ENCODE data around the gene KAZN.
"Not testable (repeated sequence)": the region's sequence is repeated elsewhere in the genome, so short reads cannot be mapped to it uniquely, and the experiment has no call there.

The KAZN gene

DNA sequence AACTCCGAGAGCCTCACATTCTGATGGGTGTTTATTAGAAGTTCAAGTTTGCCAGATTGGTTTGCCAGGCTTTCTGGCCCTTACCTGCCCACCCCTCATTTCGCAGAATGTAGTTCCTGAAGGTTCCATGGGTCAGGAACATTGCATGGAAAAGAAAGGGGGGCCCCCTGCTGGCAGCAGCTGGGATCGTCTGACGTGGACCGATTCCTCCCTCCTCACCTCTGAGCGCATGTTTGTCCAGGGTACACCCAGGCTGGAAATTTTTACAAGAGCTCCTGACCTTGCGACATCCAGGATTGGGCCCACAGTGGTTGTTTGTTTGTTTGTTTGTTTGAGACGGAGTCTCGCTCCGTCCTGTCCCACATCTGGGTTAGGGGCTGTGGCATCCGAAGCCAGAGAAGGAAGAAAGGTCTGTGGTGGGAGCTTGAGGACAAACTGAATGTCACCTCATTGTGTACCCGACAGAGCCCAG lies 429.1 kb downstream of the KAZN start:
- peak; percentile 22 for DNase-seq

DNA sequence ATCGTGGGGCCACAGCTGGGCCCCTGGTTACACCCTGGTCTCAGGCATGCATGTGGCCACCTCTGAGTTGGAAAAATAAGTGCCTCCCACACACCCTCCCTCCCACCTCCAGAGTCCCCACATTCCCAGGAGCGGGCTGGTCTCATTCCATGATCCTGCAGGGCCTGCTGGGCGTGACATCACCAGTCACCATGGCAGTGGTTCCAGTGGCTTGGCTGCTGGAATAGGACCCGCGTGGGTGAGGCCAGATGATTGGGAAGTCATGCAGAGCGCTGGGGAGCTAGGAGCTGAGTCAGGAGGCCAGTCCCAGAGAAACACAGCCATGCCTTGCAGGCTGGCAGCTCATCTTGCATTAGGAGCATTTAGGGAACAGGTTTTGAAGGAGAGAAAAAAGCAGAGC lies 429.6 kb downstream of the KAZN start:
- no peak for DNase-seq

DNA sequence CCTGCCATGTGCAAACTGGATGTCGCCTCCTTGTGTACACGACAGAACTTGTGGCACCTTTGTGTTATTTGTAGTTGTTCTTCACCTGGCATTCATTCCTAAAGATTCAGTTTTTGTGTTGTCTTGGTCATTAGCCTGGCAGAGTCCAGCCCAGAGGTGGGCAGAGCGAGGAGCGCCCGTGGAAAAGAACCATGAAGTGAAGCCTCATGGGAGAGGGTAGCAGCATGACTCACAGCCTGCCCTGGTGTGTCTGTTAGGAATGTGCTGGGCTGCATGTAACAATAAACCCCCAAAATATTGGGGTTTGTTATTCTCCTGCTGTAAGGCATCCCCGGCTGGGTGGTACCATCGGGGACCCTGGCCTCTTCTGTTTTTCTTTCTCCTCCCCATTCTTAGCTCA lies 430.1 kb downstream of the KAZN start:
- DNase-seq, result no peak

DNA sequence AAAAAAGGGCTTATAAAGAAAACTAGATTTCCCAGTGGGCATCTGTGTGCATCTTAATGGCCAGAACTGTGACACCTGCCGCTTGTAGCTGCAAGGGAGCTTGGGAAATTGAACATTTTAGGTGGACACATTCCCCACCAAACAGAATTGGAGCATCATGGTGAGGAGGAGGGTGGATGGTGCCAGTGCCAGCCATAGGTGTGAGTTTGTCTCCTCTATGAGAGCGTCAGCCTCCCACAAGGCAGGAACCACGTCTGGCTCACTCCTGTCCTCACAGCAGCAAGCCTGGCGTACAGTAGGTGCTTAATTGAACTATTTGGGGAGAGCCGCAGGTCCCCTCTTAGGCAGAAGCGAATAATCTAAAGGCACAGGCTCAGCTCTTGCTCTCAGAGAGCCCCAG lies 430.6 kb downstream of the KAZN start:
- no peak for DNase-seq

DNA sequence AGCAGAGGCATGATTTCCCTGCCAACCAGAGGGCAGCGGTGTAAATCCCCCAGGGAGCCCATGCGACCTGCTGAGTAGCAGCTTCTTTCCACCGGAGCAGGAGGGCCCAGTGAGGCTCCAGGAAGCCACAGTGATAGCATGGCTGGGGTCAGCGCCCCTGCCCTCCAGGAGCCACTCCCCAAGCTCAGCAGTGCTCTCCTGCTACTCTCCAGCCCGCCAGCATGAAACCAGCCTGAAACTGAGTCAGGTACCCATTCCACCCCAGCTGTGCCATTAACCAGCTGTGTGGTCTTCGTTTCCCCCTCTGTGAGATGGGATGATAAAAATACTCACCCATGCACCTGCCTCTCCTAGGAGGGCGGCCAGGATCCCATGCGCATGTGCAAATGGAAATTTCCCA lies 431.3 kb downstream of the KAZN start:
- DNase-seq, result no peak

DNA sequence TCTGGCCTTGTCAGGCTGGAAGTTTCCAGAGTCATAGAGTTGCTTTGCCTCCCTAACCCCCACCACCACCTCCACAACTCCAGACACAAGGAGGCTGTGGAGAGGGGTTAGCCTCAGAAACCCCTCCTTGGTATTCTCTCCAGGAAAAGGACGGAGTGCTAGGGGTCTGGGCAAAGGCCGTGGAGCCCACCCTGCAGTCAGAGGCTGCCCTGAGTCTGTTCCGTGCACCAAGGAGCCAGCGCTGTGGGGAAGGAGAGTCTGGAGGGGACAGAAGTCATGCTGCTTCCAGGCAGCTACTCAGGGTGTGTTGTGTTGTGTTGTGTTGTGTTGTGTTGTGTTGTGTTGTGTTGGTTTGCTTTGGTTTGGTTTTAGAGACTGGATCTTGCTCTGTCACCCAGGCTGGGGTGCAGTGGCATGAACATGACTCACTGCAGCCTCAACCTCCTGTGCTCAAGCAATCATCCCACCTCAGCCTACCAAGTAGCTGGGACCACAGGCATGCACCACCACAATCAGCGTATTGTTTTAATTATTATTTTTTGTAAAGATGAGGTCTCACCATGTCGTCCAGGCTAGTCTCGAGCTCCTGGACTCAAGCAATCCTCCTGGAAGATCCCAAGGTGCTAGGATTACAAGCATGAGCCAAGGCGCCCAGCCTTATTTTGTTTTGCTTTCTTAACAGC lies 432.9 kb downstream of the KAZN start:
- DNase-seq, result no peak

DNA sequence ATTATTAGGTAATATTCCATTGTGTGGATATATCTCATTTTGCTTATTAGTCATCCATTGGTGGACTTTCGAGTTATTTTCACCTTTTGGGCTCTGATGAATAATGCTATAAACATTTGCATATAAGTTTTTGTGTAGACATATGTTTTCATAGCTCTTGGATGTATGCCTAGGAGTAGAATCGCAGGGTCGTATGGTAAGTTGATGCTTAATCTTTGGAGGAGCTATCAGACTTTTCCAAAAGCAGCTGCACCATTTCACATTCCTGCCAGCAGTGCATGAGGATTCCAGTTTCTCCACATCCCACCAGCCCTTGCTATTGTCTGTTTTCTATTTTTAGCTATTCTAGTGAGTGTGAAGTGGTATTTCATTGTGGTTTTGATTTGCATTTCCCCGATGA lies 434.8 kb downstream of the KAZN start:
- DNase-seq, result no peak

DNA sequence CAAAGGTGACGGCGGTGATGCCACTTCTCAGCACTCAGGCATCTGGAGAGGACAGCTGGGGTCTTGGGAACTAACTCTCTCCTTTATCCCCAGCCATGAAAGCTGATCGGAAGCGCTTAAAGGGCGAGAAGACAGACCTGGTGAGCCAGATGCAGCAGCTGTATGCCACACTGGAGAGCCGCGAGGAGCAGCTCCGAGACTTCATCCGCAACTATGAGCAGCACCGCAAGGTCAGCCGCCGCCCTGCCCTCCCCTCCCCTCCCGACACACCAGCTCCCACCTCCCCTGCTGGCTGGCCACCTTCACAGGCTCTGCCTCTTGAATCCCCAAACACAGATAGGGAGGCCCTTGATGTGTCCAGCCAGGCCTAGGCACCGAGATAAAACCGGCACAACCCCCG lies 436.2 kb downstream of the KAZN start:
- no peak for DNase-seq

DNA sequence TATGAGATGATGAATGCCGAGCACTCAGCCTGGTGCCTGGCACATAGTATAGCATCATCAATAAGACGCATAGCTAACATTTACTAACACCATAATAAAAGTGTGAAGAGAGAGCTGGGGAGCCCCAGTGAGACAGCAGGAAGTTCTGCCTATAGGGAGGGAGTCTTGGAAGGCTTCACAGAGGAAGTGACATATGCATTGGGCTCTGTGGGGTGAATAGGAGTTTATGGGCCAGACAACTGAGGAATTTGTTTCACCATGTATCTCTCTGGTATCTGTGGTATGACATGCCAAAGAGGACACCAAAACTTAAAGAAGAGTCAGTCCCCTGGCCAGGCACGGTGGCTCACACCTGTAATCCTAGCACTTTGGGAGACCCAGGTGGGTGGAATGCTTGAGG lies 436.8 kb downstream of the KAZN start:
- no peak for DNase-seq

DNA sequence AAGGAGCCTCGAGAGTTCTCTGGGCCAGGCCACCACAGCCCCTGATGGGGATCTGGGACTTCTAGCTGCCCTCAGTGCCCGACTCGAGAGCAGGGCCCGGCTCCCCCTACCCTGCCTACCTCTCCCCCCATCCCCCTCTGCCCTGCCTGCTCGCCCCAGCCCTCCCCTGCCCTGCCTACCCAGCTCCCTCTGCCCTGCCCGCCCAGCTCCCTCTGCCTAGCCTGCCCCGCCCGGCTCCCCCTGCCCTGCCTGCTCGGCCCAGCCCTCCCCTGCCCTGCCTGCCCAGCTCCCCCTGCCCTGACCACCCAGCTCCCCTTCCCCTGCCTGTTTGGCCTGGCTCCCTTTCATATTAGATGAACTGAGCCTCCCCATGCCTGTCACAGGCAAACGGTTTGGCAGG lies 437.6 kb downstream of the KAZN start:
- no peak for DNase-seq

DNA sequence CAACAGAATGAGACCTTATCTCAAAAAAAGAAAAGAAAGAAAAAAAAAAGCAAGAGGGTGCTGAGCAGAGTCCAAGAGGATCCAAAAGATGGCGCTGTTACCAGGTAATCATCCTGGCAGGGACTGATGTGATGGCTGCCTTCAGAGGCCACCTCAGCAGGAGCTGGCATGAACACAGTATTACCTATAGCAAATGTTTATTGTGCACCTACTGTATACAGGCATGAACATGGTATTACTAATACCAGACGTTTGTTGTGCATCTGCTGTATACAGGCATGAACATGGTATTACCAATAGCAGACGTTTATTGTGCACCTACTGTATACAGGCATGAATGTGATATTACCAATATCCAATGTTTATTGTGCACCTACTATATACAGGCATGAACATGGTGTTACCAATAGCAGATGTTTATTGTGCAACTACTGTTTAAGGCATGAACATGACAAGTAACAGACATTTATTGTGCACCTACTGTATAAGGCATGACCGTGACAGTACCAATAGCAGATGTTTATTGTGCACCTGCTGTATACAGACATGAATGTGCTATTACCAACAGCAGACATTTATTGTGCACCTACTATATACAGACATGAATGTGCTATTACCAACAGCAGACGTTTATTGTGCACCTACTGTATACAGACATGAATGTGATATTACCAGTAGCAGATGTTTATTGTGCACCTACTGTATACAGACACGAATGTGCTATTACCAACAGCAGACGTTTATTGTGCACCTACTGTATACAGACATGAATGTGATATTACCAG lies 439.9 kb downstream of the KAZN start:
- DNase-seq, result no peak

DNA sequence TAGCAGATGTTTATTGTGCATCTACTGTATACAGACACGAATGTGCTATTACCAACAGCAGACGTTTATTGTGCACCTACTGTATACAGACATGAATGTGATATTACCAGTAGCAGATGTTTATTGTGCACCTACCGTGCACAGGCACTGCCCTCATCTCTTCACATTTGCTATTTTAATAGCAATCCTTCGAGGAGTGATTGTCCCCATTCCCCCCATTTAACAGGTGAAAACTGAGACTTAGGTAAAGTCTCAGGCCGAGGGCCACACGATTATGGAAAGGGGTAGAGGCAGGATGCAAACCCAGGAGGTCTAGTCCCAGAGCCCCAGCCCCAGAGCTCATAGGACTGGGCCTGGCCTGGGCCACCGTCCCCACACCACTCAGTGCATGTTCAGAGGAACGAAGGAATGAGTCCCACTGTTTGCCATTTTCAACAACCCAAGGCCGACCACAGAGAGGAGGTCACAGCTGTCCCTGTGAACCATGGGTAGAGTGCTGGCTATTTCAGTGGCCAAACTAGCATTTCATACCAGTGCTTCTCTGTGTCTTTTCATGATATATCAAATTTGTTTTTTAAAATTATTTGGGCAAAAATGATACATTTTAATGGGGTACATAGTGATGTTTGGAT lies 440.6 kb downstream of the KAZN start:
- DNase-seq, result no peak

DNA sequence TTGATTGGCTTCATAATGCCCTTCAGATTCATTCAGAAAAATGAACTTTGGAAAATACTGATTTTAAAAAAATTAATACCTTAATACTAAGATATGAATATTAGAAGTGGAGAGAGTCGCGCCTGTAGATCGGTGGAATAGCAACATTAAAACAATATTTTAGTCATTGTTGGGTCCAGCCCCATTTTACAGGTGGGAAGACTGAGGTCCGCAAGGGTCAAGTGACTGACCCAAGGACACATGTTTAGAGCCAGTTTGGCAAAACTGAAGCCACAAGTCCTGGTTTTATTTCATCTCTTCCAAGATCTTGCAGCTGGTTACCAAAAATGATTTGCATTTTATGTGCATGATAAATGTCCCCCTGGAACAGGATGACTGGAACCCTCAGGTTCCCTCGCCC lies 441.4 kb downstream of the KAZN start:
- no peak for DNase-seq

DNA sequence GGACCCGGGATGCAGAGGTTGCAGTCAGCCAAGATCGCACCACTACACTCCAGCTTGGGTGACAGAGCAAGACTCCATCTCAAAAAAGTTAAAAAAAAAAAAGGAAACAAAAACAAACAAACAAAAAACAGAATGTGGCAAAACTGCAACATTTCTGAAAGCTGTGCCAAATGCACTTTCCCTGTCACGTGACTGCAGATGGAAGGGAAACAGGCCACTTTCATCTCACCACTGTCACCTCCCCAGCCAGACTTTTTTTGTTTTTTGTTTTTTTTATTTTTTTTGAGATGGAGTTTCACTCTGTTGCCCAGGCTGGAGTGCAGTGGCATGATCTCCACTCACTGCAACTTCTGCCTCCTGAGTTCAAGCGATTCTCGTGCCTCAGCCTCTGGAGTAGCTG lies 442.2 kb downstream of the KAZN start:
- not testable (repeated sequence) for DNase-seq

DNA sequence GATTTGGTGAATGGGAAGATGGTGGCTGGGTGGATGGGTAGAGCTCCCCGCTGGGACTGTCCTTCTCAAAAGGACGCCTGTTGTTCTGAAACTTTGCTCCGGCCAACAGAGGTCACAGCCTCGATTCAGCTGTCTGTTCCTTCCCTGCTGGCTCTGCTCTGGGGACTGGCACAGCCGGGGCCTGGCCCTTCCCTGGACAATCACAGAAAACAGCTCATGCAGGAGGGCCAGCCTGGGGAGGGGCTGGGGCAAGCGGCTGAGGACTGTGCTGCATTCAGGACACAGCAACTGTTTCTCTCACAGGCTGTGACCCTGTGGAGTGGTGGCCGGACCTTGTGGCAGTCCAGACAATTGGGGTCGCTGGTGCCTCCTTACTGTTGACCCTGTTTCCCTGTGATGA lies 444.4 kb downstream of the KAZN start:
- no peak for DNase-seq

DNA sequence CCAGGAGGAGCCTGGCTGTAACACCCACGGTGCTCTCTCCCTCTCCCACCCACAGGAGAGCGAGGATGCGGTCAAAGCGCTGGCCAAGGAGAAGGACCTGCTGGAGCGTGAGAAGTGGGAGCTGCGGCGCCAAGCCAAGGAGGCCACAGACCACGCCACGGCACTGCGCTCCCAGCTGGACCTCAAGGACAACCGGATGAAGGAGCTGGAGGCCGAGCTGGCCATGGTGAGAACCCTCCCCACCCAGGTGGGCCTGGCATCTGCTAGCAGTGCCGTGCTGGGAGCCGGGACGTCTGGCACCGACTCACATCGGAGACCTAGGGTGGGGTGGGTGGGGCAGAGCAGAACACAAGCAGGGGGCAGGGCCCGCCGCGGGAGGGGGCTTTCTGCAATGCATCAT lies 445.4 kb downstream of the KAZN start:
- no peak for DNase-seq

DNA sequence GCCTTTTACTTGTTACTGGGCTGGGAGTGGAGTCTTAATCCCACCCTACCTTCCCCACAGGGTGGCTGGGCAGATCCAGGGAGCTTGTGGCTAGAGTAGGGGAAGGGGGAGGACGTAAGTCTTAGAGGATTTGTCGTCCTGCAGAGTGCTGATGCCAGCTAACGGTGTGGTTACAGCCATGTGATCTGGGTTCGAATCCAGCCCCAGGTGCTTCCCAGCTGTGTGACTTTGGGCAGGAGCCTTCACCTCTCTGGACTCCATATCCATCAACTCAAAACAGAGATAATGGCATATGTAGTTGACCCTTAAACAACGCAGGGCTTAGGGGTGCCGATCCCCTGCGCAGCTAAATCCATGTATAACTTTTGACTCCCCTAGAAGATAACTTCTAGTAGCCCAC lies 446.6 kb downstream of the KAZN start:
- no peak for DNase-seq

DNA sequence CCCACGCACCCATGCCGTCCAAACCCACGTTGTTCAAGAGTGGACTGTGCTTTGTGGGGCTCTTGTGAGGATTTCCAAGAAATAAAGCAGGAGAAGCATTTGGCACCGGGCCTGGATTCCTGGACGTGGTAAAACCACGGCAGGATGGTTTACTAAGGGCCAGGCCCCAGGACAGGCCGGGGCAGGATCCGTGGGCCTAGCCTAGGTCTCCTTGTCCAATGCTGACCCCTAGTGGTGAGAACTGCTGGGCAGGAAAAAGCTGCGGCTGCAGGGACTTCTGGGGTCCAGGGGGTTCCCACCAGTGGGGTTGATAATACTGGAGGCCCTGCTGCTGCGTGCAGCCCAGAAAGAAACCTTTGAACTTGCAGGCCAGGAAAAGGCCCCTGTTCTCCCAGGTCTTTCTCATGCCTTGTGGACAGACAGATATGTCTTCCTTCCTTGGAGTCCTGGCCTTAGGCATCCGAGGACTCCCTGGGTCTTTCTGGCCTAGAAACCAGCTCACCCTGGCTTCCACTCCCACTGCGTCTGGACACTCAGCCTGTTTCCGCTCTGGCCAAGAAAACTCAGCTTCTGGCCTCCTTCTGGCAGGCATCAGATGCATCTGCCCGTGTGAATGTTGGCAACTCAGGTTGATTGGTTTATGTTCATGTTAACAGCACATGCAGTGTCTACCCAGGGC lies 448.1 kb downstream of the KAZN start:
- peak; percentile 49 for DNase-seq

DNA sequence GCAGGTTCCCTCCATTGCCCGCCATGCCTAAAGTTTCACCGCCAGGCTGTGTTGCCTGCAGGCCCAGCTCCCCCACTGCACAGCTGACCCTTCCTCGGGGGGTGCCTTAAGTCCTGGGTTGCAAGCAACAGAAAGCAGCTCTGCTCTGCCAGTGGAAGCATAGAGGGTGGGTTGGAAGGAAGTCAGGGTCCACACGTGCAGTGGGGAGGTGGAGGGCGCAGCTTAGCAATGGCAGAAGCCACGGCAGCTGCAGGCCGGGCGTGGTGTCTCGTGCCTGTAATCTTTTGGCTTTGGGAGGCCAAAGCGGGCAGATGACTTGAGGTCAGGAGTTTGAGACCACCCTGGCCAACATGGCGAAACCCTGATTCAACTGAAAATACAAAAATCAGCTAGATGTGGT lies 448.8 kb downstream of the KAZN start:
- DNase-seq, result no peak

DNA sequence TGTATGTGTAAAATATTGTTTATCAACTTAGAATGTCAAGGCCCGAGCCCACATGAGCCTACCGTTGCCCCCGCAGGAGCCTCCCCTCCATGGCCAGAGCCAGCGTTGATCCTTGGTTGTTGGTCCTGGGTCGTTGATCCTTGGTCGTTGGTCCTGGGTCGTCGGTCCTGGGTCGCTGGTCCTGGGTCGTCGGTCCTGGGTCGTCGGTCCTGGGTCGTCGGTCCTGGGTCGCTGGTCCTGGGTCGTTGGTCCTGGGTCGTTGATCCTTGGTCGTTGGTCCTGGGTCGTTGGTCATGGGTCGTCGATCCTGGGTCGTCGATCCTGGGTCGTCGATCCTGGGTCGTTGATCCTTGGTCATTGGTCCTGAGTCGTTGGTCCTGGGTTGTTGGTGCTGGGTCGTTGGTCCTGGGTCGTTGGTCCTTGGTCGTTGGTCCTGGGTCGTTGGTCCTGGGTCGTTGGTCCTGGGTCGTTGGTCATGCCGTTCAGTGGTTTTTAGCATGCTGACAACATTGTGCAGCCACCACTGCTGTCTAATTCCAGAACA lies 450.0 kb downstream of the KAZN start:
- no peak for DNase-seq

DNA sequence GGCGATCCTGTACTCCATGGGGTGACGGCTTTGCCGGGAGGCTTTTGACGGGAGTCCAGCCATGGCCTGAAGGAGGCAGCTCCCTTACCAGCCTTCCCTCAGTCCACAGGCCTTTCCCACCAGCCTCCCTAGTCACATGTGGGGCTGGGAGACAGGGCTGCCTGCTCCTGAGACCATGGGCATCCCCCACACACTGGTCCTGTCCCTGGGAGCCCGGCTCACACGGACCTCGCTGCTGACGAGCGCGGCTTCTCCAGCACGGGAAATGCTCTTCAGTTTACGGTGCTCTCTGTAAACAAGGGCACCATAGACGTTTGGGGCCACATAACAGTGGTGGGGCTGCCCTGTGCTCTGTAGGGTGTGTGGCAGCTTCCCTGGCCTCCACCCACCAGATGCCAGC lies 450.6 kb downstream of the KAZN start:
- no peak for DNase-seq

DNA sequence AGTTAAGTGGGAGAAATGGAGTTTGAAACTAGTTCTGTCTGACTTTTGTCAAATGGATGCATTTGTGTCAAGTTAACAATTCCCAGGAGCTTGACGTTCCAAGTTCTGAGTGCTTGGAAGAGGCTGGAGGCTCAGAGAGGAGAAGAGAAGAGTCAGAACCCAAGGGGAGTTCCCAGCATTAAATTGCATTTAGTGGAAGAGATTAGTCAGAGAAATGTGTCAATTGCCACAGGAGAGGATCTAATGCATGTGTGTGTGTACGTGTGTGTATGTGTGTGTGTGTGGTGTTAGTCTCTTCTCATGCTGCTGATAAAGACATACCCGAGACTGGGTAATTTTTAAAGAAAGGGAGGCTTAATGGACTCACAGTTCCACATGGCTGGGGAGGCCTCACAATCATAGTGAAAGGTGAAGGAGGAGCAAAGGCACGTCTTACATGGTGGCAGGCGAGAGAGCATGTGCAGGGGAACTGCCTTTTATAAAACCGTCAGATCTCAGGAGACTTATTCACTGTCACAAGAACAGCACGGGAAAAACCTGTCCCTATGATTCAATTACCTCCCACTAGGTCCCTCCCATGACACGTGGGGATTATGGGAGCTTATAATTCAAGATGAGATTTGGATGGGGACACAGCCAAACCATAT lies 453.5 kb downstream of the KAZN start:
- DNase-seq, result no peak

DNA sequence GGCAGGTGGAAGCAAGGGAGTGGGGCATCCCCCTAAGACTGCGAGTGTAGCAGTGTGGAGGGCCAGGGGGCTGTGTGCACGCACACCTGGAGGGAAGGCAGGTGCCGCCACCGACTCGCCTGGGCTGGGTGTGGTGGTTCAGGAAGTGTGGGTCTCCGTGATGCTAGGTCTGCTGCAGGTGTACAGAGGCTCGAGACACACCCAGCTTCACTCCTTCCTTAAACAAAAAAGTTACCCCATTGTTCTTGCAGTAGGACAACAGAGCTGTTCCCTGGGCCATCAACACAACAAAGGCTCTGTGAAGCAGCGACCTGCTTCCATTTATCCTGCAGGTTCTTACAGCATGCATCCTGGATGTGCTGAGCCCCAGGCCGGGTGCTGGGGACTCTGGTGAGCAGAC lies 454.7 kb downstream of the KAZN start:
- no peak for DNase-seq
